G401 (cell line): Measurements from ENCODE around the gene CNKSR1. TPM values are rescaled to one million over a fixed set of nuclear protein-coding genes. Genes with fewer than 3 reads are reported as not detected.

Experiments
- DNase-seq: peaks from one replicate; pipeline ENCODE4 v3.0.0-alpha.2; 2015; ENCODE audit warnings: low spot score
- in situ Hi-C: cut with HindIII; loops from 2 replicates; pipeline ENCODE4 v1.10.0; 2016; ENCODE audit warnings: low sequenced_read_pairs, mixed read lengths
- total RNA-seq: library from RNA; depleted of rRNA; stranded (reverse); fragments of >200 nt; shearing (Covaris generic); gene quantifications from 2 replicates; pipeline ENCODE4 v1.2.3, GENCODE V29; 2014

Gene CNKSR1
- total RNA-seq, 1 experiment from 2014 or later: not detected

- no peak for DNase-seq
- in situ Hi-C loops: no loop called here
These were observed 4.5 kb downstream of the CNKSR1 start for GRCh38 chr1:26181586-26182382.

GRCh38 chr1:26182383-26182696 lies 5.0 kb downstream of the CNKSR1 start:
- DNase-seq: no peak
- in situ Hi-C loops: no loop called here

- no peak for DNase-seq
- in situ Hi-C loops: no loop called here
These were observed 6.8 kb downstream of the CNKSR1 start for GRCh38 chr1:26184086-26184485.

GRCh38 chr1:26184883-26185282 lies 7.6 kb downstream of the CNKSR1 start:
- no peak for DNase-seq
- in situ Hi-C loops: no loop called here

- in situ Hi-C loops: no loop called here
- DNase-seq: no peak
These were observed 10.6 kb downstream of the CNKSR1 start for GRCh38 chr1:26187882-26188281.

GRCh38 chr1:26188477-26188876 lies 11.2 kb downstream of the CNKSR1 start:
- no peak for DNase-seq
- in situ Hi-C loops: no loop called here

- no peak for DNase-seq
- in situ Hi-C loops: no loop called here
These were observed 12.0 kb downstream of the CNKSR1 start for GRCh38 chr1:26189331-26189730.

GRCh38 chr1:26189751-26190275 lies 12.5 kb downstream of the CNKSR1 start:
- in situ Hi-C loops: no loop called here
- no peak for DNase-seq

GRCh38 chr1:26190373-26190987 lies 13.2 kb downstream of the CNKSR1 start, which contains the start of gene CATSPER4:
CATSPER4 (plus strand) TSS chr1:26190602; CDS start chr1:26190628, 26 bp downstream.
- DNase-seq: peak; percentile 29

GRCh38 chr1:26191739-26192138 lies 14.4 kb downstream of the CNKSR1 start:
- no peak for DNase-seq
- in situ Hi-C loops: no loop called here

More at GRCh38 chr1:26190373-26190987, 13.2 kb downstream of the CNKSR1 start, which contains the start of gene CATSPER4:
- in situ Hi-C loops: no loop called here

GRCh38 chr1:26195805-26196204 lies 18.5 kb downstream of the CNKSR1 start:
- no peak for DNase-seq
- in situ Hi-C loops: no loop called here

- in situ Hi-C loops: no loop called here
- DNase-seq: no peak
These were observed 20.0 kb downstream of the CNKSR1 start for GRCh38 chr1:26197301-26197700.

- DNase-seq: no peak
- in situ Hi-C loops: no loop called here
These were observed 20.5 kb downstream of the CNKSR1 start for GRCh38 chr1:26197813-26198212.

GRCh38 chr1:26200413-26200812 lies 23.1 kb downstream of the CNKSR1 start:
- DNase-seq: no peak
- in situ Hi-C loops: no loop called here

- DNase-seq: no peak
- in situ Hi-C loops: no loop called here
These were observed 26.5 kb downstream of the CNKSR1 start for GRCh38 chr1:26203642-26204318.

GRCh38 chr1:26210147-26210870 lies 33.0 kb downstream of the CNKSR1 start:
- in situ Hi-C loops: no loop called here
- no peak for DNase-seq

- DNase-seq: no peak
- in situ Hi-C loops: no loop called here
These were observed 35.4 kb downstream of the CNKSR1 start for GRCh38 chr1:26212726-26213125.

GRCh38 chr1:26213335-26213905 lies 36.1 kb downstream of the CNKSR1 start:
- no peak for DNase-seq
- in situ Hi-C loops: no loop called here

- DNase-seq: no peak
- in situ Hi-C loops: no loop called here
These were observed 38.0 kb downstream of the CNKSR1 start for GRCh38 chr1:26215246-26215645.
